Measurements from ENCODE around the gene SS18L1. TPM values are rescaled to one million over a fixed set of nuclear protein-coding genes. Genes with fewer than 3 reads are reported as not detected.

SS18L1 gene
- total RNA-seq, 1 experiment from 2014 or later: 34.1 TPM

DNA sequence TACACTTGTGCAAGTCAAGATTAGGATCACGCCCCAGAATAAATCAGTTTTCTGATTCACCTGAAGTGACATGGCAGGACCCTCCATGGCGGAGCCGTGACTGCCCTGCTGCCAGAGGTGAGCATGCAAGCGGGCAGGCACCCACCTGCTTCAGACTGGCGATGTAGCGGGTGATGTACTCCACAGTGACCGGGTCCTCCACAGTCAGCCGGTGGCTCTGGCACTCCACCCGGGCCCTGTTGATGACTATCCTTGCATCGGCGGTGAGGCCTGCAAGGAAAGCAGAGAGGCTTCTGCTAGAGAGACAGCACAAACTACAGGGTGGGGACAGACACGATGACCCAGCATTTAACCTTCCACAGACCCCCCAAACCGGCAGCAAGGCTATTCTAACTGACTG lies 3.9 kb upstream of the SS18L1 start (continued):
- TF ChIP-seq E2F4 (CRISPR knock-in tag; IDR thresholded peaks at IDR 0.05; ENCODE audit: borderline replicate concordance, low read depth): no peak
- no peak for TF ChIP-seq ZNF121 (CRISPR knock-in tag; IDR thresholded peaks at IDR 0.05)
- TF ChIP-seq NR2C2 (CRISPR knock-in tag; IDR thresholded peaks at IDR 0.05): no peak
- TF ChIP-seq, protein P1, sequence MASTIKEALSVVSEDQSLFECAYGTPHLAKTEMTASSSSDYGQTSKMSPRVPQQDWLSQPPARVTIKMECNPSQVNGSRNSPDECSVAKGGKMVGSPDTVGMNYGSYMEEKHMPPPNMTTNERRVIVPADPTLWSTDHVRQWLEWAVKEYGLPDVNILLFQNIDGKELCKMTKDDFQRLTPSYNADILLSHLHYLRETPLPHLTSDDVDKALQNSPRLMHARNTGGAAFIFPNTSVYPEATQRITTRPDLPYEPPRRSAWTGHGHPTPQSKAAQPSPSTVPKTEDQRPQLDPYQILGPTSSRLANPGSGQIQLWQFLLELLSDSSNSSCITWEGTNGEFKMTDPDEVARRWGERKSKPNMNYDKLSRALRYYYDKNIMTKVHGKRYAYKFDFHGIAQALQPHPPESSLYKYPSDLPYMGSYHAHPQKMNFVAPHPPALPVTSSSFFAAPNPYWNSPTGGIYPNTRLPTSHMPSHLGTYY (CRISPR knock-in tag; IDR thresholded peaks at IDR 0.05): no peak

- peak overlapping the region; percentile 87; the same call in 1 of the 2 replicates for H3K4me3 Mint-ChIP-seq
- POLR2A ChIA-PET: no interaction called here
- DNase-seq (ENCODE audit: low spot score) (no peak), ATAC-seq (no peak)
- TF ChIP-seq GRHL2 (CRISPR knock-in tag; IDR thresholded peaks at IDR 0.05; ENCODE audit: insufficient replicate concordance, severe bottlenecking) (no peak), CBFB (CRISPR knock-in tag; IDR thresholded peaks at IDR 0.05; ENCODE audit: low read depth) (no peak), SP1 (CRISPR knock-in tag; conservative IDR thresholded peaks at IDR 0.05) (no peak), PRDM15 (CRISPR knock-in tag; IDR thresholded peaks at IDR 0.05) (no peak), JAZF1 (CRISPR knock-in tag; IDR thresholded peaks at IDR 0.05) (no peak), ZNF532 (CRISPR knock-in tag; IDR thresholded peaks at IDR 0.05; ENCODE audit: borderline replicate concordance) (no peak), NR1H2 (CRISPR knock-in tag; IDR thresholded peaks at IDR 0.05) (no peak), ZNF671 (CRISPR knock-in tag; IDR thresholded peaks at IDR 0.05) (no peak), NFATC4 (CRISPR knock-in tag; IDR thresholded peaks at IDR 0.05) (no peak), ZSCAN18 (CRISPR knock-in tag; IDR thresholded peaks at IDR 0.05) (no peak)
- TF ChIP-seq, protein P2, sequence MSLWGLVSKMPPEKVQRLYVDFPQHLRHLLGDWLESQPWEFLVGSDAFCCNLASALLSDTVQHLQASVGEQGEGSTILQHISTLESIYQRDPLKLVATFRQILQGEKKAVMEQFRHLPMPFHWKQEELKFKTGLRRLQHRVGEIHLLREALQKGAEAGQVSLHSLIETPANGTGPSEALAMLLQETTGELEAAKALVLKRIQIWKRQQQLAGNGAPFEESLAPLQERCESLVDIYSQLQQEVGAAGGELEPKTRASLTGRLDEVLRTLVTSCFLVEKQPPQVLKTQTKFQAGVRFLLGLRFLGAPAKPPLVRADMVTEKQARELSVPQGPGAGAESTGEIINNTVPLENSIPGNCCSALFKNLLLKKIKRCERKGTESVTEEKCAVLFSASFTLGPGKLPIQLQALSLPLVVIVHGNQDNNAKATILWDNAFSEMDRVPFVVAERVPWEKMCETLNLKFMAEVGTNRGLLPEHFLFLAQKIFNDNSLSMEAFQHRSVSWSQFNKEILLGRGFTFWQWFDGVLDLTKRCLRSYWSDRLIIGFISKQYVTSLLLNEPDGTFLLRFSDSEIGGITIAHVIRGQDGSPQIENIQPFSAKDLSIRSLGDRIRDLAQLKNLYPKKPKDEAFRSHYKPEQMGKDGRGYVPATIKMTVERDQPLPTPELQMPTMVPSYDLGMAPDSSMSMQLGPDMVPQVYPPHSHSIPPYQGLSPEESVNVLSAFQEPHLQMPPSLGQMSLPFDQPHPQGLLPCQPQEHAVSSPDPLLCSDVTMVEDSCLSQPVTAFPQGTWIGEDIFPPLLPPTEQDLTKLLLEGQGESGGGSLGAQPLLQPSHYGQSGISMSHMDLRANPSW (CRISPR knock-in tag; conservative IDR thresholded peaks at IDR 0.05; ENCODE audit: low read depth): no peak
- TF ChIP-seq, protein P3, sequence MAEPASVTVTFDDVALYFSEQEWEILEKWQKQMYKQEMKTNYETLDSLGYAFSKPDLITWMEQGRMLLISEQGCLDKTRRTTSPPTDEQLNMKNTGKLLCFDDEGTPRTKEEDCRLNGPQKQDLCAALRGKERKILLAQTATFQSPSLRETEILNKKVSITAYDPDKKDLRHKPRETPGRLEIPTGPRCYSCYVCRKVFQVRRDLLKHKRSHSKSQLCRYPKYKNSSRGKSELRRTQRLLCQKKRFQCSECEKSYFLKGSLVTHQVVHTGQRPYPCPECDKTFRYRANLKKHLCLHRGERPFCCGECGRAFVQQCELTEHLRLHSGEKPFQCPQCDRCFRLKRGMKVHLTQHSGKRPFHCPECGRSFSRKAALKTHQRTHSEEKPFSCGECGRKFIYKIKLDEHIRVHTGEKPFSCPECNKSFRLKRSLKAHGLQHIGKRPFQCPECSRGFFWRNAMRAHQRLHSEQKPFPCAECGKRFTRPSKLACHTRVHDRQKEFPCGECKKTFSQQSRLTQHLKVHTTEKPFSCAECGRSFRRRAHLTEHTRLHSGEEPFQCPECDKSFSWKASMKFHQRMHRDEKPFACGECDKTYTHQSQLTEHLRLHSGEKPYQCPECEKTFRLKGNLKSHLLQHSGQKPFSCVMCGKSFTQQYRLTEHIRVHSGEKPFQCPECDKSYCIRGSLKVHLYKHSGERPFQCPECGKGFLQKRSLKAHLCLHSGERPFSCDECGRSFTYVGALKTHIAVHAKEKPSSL (CRISPR knock-in tag; conservative IDR thresholded peaks at IDR 0.05): no peak
- H3K4me1 Mint-ChIP-seq: peaks cover 26% of the 10 kb centered on the region
- CTCF ChIA-PET: interaction anchor here (0.8 to 3.8 kb wide), 4 partner anchors 13 to 71 kb away, joined by 3 to 27 read pairs (median 4); no protein-coding TSS in a partner anchor
- peaks cover 54% of the 10 kb centered on the region for H3K36me3 Mint-ChIP-seq
- no peaks in the 10 kb centered on the region for H3K9me3 Mint-ChIP-seq
- no peaks in the 10 kb centered on the region for H3K27me3 Mint-ChIP-seq (ENCODE audit: low read depth)
- H3K27ac Mint-ChIP-seq: peak overlapping the region; percentile 61
These were observed 2.5 kb upstream of the SS18L1 start for GRCh38 chr20:62141043-62141396.

Measured in WTC11 (cell line).